HG02623 (cell line): ENCODE data around the gene WDR90.

Experiments
- ATAC-seq: cut with Tn5 transposase; IDR thresholded peaks from one replicate; pipeline ENCODE4 v1.9.1; 2021; ENCODE audit warnings: moderate library complexity; ENCODE audit not compliant: unreplicated experiment

WDR90 gene

GRCh38 chr16:658679-659571 is 9.8 kb downstream of the WDR90 start:
- no peak for ATAC-seq

GRCh38 chr16:659618-660017 is 10.5 kb downstream of the WDR90 start:
- no peak for ATAC-seq

- ATAC-seq = no peak
These were observed 10.9 kb downstream of the WDR90 start for GRCh38 chr16:660132-660458.

GRCh38 chr16:660459-661183 is 11.5 kb downstream of the WDR90 start:
- ATAC-seq = no peak

GRCh38 chr16:661184-661821 is 12.1 kb downstream of the WDR90 start:
- no peak for ATAC-seq

- no peak for ATAC-seq
These were observed 12.9 kb downstream of the WDR90 start for GRCh38 chr16:662095-662494.

GRCh38 chr16:662597-662996 is 13.4 kb downstream of the WDR90 start:
- no peak for ATAC-seq

GRCh38 chr16:666572-666971 is 17.4 kb downstream of the WDR90 start:
- ATAC-seq = no peak

- ATAC-seq = no peak
These were observed 18.1 kb downstream of the WDR90 start for GRCh38 chr16:667113-667779.

GRCh38 chr16:667780-668518 is 18.8 kb downstream of the WDR90 start, which contains the start of gene RHOT2:
Gene RHOT2 (plus strand): TSS chr16:668132. CDS start chr16:668200, 68 bp downstream.
- peak; percentile 75 for ATAC-seq

- peak; percentile 10 for ATAC-seq
These were observed 19.5 kb downstream of the WDR90 start for GRCh38 chr16:668519-669171.

GRCh38 chr16:669666-670065 is 20.5 kb downstream of the WDR90 start:
- no peak for ATAC-seq

GRCh38 chr16:670485-671352 is 21.6 kb downstream of the WDR90 start:
- ATAC-seq = no peak

GRCh38 chr16:671353-672131 is 22.4 kb downstream of the WDR90 start:
- ATAC-seq = no peak

- ATAC-seq = no peak
These were observed 23.2 kb downstream of the WDR90 start for GRCh38 chr16:672371-672770.

- ATAC-seq = no peak
These were observed 23.7 kb downstream of the WDR90 start for GRCh38 chr16:672851-673250.

GRCh38 chr16:673399-673991 is 24.3 kb downstream of the WDR90 start:
- no peak for ATAC-seq
